Gastrocnemius medialis (tissue), 4 donors: Measurements from ENCODE around the gene CCDC102B. TPM values are rescaled to one million over a fixed set of nuclear protein-coding genes. Genes with fewer than 3 reads are reported as not detected.

Source experiments
- ATAC-seq, 2 donors: fragments of 150-250 bp; one replicate each; pipeline ENCODE4 v1.9.1; 2016
- DNase-seq, 2 donors: peaks; one replicate each; pipeline ENCODE4 v3.0.0-alpha.2; 2019
- H3K27ac ChIP-seq, 4 donors: fragments of 200-600 bp; sonication (generic); 1 replicate in 1 of 4; 2 replicates in 3 of 4; pipeline ENCODE4 v1.5.1; 2016 to 2018; ENCODE audit warnings: mild to moderate bottlenecking in 2 of 4, moderate library complexity in 1 of 4
- H3K27me3 ChIP-seq, 3 donors: fragments of 200-600 bp; sonication (generic) in 2 of 3; 1 replicate in 1 of 3; 2 replicates in 2 of 3; pipeline versions ENCODE4 v1.5.1 to v1.6.0; 2016 to 2019; ENCODE audit warnings: mild to moderate bottlenecking in 1 of 3, moderate library complexity in 1 of 3
- H3K36me3 ChIP-seq, 2 donors: fragments of 200-600 bp; sonication (generic) in 1 of 2; one replicate each; pipeline ENCODE4 v1.5.1; 2017 to 2018
- H3K4me1 ChIP-seq, 2 donors: fragments of 200-600 bp; sonication (generic) in 1 of 2; one replicate each; pipeline ENCODE4 v1.5.1; 2016 to 2017; ENCODE audit warnings: mild to moderate bottlenecking in 2 of 2
- H3K4me3 ChIP-seq, 4 donors: fragments of 200-600 bp; sonication (generic) in 3 of 4; 1 replicate in 1 of 4; 2 replicates in 3 of 4; pipeline ENCODE4 v1.5.1; 2016 to 2019; ENCODE audit warnings: mild to moderate bottlenecking in 2 of 4
- H3K9me3 ChIP-seq, 3 donors: fragments of 200-600 bp; sonication (generic) in 2 of 3; 1 replicate in 1 of 3; 2 replicates in 2 of 3; pipeline ENCODE4 v1.5.1; 2016 to 2019
- CTCF ChIP-seq, 5 experiments: fragments of 450-650 bp in 3 of 5; fragments of 200-600 bp in 2 of 5; sonication (generic) in 2 of 5; IDR thresholded peaks in 4 of 5; conservative IDR thresholded peaks in 1 of 5; 1 replicate in 4 of 5; 2 replicates in 1 of 5; pipeline ENCODE4 v1.5.1; 2016 to 2019; ENCODE audit warnings: antibody characterized with exemption in 5 of 5, mild to moderate bottlenecking in 3 of 5, moderate library complexity in 3 of 5
- POLR2A ChIP-seq, 2 donors: fragments of 450-650 bp; IDR thresholded peaks; one replicate each; pipeline ENCODE4 v1.6.1; 2017; ENCODE audit warnings: antibody characterized with exemption in 2 of 2, mild to moderate bottlenecking in 2 of 2, moderate library complexity in 2 of 2
- in situ Hi-C, 4 donors: fragments of 200-750 bp; cut with MboI; loops; one replicate each; pipeline versions ENCODE4 v1.15.0 to v1.8.0; 2017; ENCODE audit warnings: low sequenced_read_pairs in 4 of 4
- intact Hi-C: fragments of 100-400 bp; cut with DNase I; formaldehyde crosslinking; loops from one replicate; pipeline ENCODE4 v1.15.1; 2023; ENCODE audit warnings: low total_unique reads
- total RNA-seq, 4 donors: library from RNA; depleted of rRNA; stranded (reverse); fragments of >200 nt; gene quantifications; one replicate each; pipeline versions ENCODE4 v1.1.0 to v1.2.3, GENCODE V29; 2016

The CCDC102B gene
- total RNA-seq, 4 donors from 2014 or later, result 0.93 to 3.3 (median 1.3) TPM

- no peak for TF ChIP-seq CTCF (IDR thresholded peaks at IDR 0.05 in 4 of 5, conservative IDR thresholded peaks at IDR 0.05 in 1 of 5)
- no peak for TF ChIP-seq POLR2A (IDR thresholded peaks at IDR 0.05)
- Histone ChIP-seq H3K4me1 (no peaks in the 10 kb centered on the region), H3K27ac (no peak overlapping the region), H3K4me3 (no peak overlapping the region), H3K9me3 (no peaks in the 10 kb centered on the region), H3K36me3 (no peaks in the 10 kb centered on the region), H3K27me3 (no peaks in the 10 kb centered on the region)
- intact Hi-C loops, result no loop called here
- DNase-seq (no peak), ATAC-seq (no peak)
- in situ Hi-C loops, result no loop called here
Observed at GRCh38 chr18:68979737-68980136, 181.9 kb downstream of the CCDC102B start.

- H3K4me3 ChIP-seq, result no peak overlapping the region
- no peak for DNase-seq
- peaks cover 0 to 3% (median 0%) of the 10 kb centered on the region in 3 donors for H3K9me3 ChIP-seq
- intact Hi-C loops, result no loop called here
- TF ChIP-seq CTCF (IDR thresholded peaks at IDR 0.05 in 4 of 5, conservative IDR thresholded peaks at IDR 0.05 in 1 of 5) (no peak), POLR2A (IDR thresholded peaks at IDR 0.05) (no peak)
- H3K4me1 ChIP-seq, result no peaks in the 10 kb centered on the region
- in situ Hi-C loops, result no loop called here
- no peaks in the 10 kb centered on the region for H3K36me3 ChIP-seq
- no peaks in the 10 kb centered on the region for H3K27me3 ChIP-seq
- ATAC-seq, result no peak
- no peak overlapping the region for H3K27ac ChIP-seq
Observed at GRCh38 chr18:68983126-68983525, 185.2 kb downstream of the CCDC102B start.

GRCh38 chr18:68984342-68984741, 186.5 kb downstream of the CCDC102B start:
- ATAC-seq, result no peak
- Histone ChIP-seq H3K27ac (no peak overlapping the region), H3K36me3 (no peaks in the 10 kb centered on the region), H3K27me3 (no peaks in the 10 kb centered on the region), H3K4me3 (no peak overlapping the region), H3K9me3 (peaks cover 0 to 3% (median 0%) of the 10 kb centered on the region in 3 donors), H3K4me1 (no peaks in the 10 kb centered on the region)
- intact Hi-C loops (no loop called here), in situ Hi-C loops (no loop called here)
- TF ChIP-seq POLR2A (IDR thresholded peaks at IDR 0.05) (no peak), CTCF (IDR thresholded peaks at IDR 0.05 in 4 of 5, conservative IDR thresholded peaks at IDR 0.05 in 1 of 5) (no peak)
- no peak for DNase-seq

GRCh38 chr18:68985172-68985820, 187.4 kb downstream of the CCDC102B start:
- Histone ChIP-seq H3K36me3 (no peaks in the 10 kb centered on the region), H3K27ac (no peak overlapping the region), H3K4me1 (no peaks in the 10 kb centered on the region), H3K27me3 (no peaks in the 10 kb centered on the region), H3K4me3 (no peak overlapping the region), H3K9me3 (peaks cover 0 to 3% (median 0%) of the 10 kb centered on the region in 3 donors)
- intact Hi-C loops, result no loop called here
- ATAC-seq (no peak), DNase-seq (no peak)
- TF ChIP-seq CTCF (IDR thresholded peaks at IDR 0.05 in 4 of 5, conservative IDR thresholded peaks at IDR 0.05 in 1 of 5) (no peak), POLR2A (IDR thresholded peaks at IDR 0.05) (no peak)
- in situ Hi-C loops, result no loop called here

- no peak overlapping the region for H3K4me3 ChIP-seq
- in situ Hi-C loops (no loop called here), intact Hi-C loops (no loop called here)
- peaks cover 0 to 3% (median 0%) of the 10 kb centered on the region in 3 donors for H3K9me3 ChIP-seq
- DNase-seq, result no peak
- no peaks in the 10 kb centered on the region for H3K27me3 ChIP-seq
- no peaks in the 10 kb centered on the region for H3K36me3 ChIP-seq
- no peak for ATAC-seq
- H3K4me1 ChIP-seq, result no peaks in the 10 kb centered on the region
- TF ChIP-seq CTCF (IDR thresholded peaks at IDR 0.05 in 4 of 5, conservative IDR thresholded peaks at IDR 0.05 in 1 of 5) (no peak), POLR2A (IDR thresholded peaks at IDR 0.05) (no peak)
- no peak overlapping the region for H3K27ac ChIP-seq
Observed at GRCh38 chr18:68991286-68991685, 193.4 kb downstream of the CCDC102B start.
